Measurements from ENCODE around the gene XK. TPM values are rescaled to one million over a fixed set of nuclear protein-coding genes. Genes with fewer than 3 reads are reported as not detected.

The XK gene
- total RNA-seq, 4 donors from 2014 or later, result 9.2 to 20.5 (median 13.9) TPM

DNA sequence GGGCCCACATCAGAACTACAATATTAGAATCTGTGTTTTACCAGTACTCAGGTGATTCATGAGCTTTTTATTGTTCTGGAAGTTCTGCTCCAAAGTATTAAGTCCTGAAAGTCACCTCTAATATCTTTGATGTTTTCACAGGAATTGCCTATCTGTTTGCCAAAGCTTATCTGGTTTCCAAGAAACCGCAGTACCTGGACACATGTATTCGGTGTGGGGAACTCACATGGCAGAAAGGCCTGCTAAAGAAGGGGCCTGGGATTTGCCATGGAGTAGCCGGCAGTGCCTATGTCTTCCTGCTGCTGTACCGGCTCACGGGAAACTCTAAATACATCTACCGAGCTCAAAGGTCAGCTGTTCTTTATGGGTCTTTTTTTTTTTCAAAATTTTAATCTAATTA, 18.4 kb upstream of the XK start:
- Histone ChIP-seq H3K36me3 (no peaks in the 10 kb centered on the region), H3K4me1 (no peaks in the 10 kb centered on the region), H3K27me3 (no peaks in the 10 kb centered on the region), H3K9me3 (no peaks in the 10 kb centered on the region), H3K4me3 (no peak overlapping the region), H3K27ac (no peak overlapping the region)
- ATAC-seq, result no peak
- 77 to 91% methylated on average over 4 to 5 of the region's 6 CpGs for WGBS, 2 donors (ENCODE audit: low coverage in 1 of 2)
- TF ChIP-seq, protein P1, sequence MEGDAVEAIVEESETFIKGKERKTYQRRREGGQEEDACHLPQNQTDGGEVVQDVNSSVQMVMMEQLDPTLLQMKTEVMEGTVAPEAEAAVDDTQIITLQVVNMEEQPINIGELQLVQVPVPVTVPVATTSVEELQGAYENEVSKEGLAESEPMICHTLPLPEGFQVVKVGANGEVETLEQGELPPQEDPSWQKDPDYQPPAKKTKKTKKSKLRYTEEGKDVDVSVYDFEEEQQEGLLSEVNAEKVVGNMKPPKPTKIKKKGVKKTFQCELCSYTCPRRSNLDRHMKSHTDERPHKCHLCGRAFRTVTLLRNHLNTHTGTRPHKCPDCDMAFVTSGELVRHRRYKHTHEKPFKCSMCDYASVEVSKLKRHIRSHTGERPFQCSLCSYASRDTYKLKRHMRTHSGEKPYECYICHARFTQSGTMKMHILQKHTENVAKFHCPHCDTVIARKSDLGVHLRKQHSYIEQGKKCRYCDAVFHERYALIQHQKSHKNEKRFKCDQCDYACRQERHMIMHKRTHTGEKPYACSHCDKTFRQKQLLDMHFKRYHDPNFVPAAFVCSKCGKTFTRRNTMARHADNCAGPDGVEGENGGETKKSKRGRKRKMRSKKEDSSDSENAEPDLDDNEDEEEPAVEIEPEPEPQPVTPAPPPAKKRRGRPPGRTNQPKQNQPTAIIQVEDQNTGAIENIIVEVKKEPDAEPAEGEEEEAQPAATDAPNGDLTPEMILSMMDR (IDR thresholded peaks at IDR 0.05), result no peak
- TF ChIP-seq EP300 (IDR thresholded peaks at IDR 0.05) (no peak), POLR2A (IDR thresholded peaks at IDR 0.05) (no peak), POLR2AphosphoS5 (IDR thresholded peaks at IDR 0.05) (no peak)

DNA sequence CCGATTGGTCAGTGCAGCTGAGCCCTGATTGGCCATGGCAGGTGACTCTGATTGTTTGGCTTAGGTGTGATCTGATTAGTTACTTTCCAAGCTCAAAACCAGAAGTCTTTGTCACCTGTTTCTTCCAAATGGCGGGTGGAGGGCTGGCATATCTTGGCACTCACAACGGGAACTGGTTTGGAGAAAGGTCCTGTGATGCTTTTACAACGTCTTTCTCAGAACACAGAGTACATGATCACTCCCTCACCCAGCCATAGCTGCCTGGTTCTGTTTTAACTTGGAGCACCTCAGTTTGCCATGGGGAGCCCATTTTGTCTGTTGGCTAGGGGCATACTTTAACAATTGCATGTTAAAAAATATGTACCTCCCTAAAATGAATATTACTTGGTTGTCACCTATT, 13.0 kb upstream of the XK start:
- TF ChIP-seq POLR2AphosphoS5 (IDR thresholded peaks at IDR 0.05) (no peak), EP300 (IDR thresholded peaks at IDR 0.05) (no peak), POLR2A (IDR thresholded peaks at IDR 0.05) (no peak)
- TF ChIP-seq, protein P1 (IDR thresholded peaks at IDR 0.05), result no peak
- Histone ChIP-seq H3K9me3 (no peaks in the 10 kb centered on the region), H3K27ac (no peak overlapping the region), H3K4me3 (no peak overlapping the region), H3K36me3 (no peaks in the 10 kb centered on the region), H3K27me3 (no peaks in the 10 kb centered on the region), H3K4me1 (peaks cover 0 to 7% (median 0%) of the 10 kb centered on the region in 3 donors)
- 50% methylated on average over 1 of the region's 4 CpGs; no CpG with 5 or more reads in 1 of the 2 donors for WGBS, 2 donors (ENCODE audit: low coverage in 1 of 2)
- ATAC-seq, result no peak

DNA sequence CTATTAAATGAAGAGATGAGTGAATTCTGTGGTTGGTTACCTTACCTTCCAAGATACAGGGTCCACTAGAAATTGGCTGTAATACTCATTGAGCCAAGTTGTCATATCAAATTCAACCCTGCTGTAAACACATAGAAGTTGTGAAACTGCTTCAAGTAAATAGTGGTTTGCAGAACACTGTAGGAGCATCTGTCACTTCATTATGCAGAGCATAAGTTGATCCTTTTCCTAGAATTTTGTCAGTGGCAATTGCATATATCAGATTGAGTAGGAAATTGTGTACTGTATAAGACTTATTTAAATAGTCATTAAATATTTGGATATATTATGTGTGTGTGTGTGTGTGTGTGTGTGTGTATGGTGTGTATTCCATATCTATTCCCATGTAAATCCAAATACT, 8.8 kb upstream of the XK start:
- H3K9me3 ChIP-seq, result no peaks in the 10 kb centered on the region
- no peak for ATAC-seq
- TF ChIP-seq EP300 (IDR thresholded peaks at IDR 0.05) (no peak), POLR2AphosphoS5 (IDR thresholded peaks at IDR 0.05) (no peak), POLR2A (IDR thresholded peaks at IDR 0.05) (no peak)
- TF ChIP-seq, protein P1 (IDR thresholded peaks at IDR 0.05), result no peak

GRCh38 chrX:37677243-37677642, 8.3 kb upstream of the XK start:
- no peak overlapping the region for H3K4me3 ChIP-seq
- no peaks in the 10 kb centered on the region for H3K27me3 ChIP-seq
- H3K4me1 ChIP-seq, result peaks cover 0 to 7% (median 0%) of the 10 kb centered on the region in 3 donors
- 50 to 63% methylated on average over 1 of the region's 1 CpG for WGBS, 2 donors (ENCODE audit: low coverage in 1 of 2)
- H3K27ac ChIP-seq, result no peak overlapping the region
- no peaks in the 10 kb centered on the region for H3K9me3 ChIP-seq
- TF ChIP-seq EP300 (IDR thresholded peaks at IDR 0.05), result no peak
- TF ChIP-seq, protein P1 (IDR thresholded peaks at IDR 0.05), result no peak
- no peak for TF ChIP-seq POLR2AphosphoS5 (IDR thresholded peaks at IDR 0.05)
- TF ChIP-seq POLR2A (IDR thresholded peaks at IDR 0.05), result no peak
- ATAC-seq, result no peak
- no peaks in the 10 kb centered on the region for H3K36me3 ChIP-seq

More for the DNA sequence above, 8.8 kb upstream of the XK start:
- H3K27ac ChIP-seq, result no peak overlapping the region
- no peaks in the 10 kb centered on the region for H3K27me3 ChIP-seq
- no peaks in the 10 kb centered on the region for H3K36me3 ChIP-seq
- H3K4me1 ChIP-seq, result peaks cover 0 to 7% (median 0%) of the 10 kb centered on the region in 3 donors
- H3K4me3 ChIP-seq, result no peak overlapping the region

GRCh38 chrX:37677765-37678164, 7.8 kb upstream of the XK start:
- H3K4me1 ChIP-seq, result peaks cover 0 to 7% (median 0%) of the 10 kb centered on the region in 3 donors
- no peak for ATAC-seq
- no peak overlapping the region for H3K27ac ChIP-seq
- H3K36me3 ChIP-seq, result no peaks in the 10 kb centered on the region
- no peak for TF ChIP-seq POLR2AphosphoS5 (IDR thresholded peaks at IDR 0.05)
- TF ChIP-seq POLR2A (IDR thresholded peaks at IDR 0.05), result no peak
- no peak for TF ChIP-seq EP300 (IDR thresholded peaks at IDR 0.05)
- WGBS, 2 donors (ENCODE audit: low coverage in 1 of 2), result 75 to 100% methylated on average over 1 of the region's 1 CpG
- H3K4me3 ChIP-seq, result no peak overlapping the region
- H3K9me3 ChIP-seq, result no peaks in the 10 kb centered on the region
- no peaks in the 10 kb centered on the region for H3K27me3 ChIP-seq

All from gastroesophageal sphincter (tissue), 4 donors.